ENCODE results near the gene COL11A2. TPM values are rescaled to one million over a fixed set of nuclear protein-coding genes. Genes with fewer than 3 reads are reported as not detected.
A peak's percentile ranks its signal among the peaks of the same experiment; 100 is the strongest.

The COL11A2 gene
- total RNA-seq, 1 experiment from 2014 or later: 2.3 TPM

DNA sequence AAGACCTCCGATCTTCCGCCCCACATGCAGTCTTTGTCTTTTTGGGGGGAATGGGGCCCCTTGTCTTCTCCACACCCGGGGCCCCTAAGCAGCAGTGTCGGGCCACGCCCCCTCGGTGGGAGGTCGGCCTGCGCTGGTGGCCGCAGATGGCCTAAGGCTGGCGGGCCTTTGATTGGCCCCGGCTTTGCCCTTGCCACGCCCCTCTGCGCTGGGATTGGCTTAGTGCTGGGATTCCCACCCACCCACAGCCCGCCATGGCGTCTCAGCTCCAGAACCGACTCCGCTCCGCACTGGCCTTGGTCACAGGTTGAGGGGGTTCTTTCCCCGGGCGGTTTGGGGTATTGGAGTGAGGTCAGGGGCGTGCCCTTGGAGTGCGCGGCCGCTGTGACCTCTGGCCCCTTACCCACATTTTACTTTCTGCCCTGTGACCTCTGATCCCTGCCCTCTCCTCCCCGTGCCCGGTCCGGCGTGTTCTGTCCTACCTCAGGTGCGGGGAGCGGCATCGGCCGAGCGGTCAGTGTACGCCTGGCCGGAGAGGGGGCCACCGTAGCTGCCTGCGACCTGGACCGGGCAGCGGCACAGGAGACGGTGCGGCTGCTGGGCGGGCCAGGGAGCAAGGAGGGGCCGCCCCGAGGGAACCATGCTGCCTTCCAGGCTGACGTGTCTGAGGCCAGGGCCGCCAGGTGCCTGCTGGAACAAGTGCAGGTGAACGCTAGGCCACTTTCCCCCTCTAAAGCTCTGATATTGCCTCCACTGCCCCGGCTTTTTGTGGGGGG lies 12.3 kb upstream of the COL11A2 start, which contains the start of gene HSD17B8:
Gene HSD17B8 (plus strand): TSS at position 241 of the 776 bp plus-strand sequence. CDS start 14 bp downstream, at position 255.
- H2BK20ac ChIP-seq (ENCODE audit: low read depth, low read length, poor library complexity, severe bottlenecking): no peak within 1 kb of the TSS
- no peak within 1 kb of the TSS for H2AK5ac ChIP-seq (ENCODE audit: insufficient read length, low read length)
- H3K27me3 ChIP-seq (ENCODE audit: insufficient read depth, low read length): peaks cover 23% of the 10 kb centered on the region; the same call in 1 of the 2 replicates
- H3K4me3 Mint-ChIP-seq: peak within 1 kb of the TSS; percentile 69 to 95
- no peak within 1 kb of the TSS for H3K23ac ChIP-seq (ENCODE audit: insufficient read length, low read depth, low read length)
- H4K20me1 ChIP-seq (ENCODE audit: control insufficient read depth, insufficient read depth, insufficient read length): no peaks in the 10 kb centered on the region
- peaks cover 11% of the 10 kb centered on the region; the same call in 1 of the 2 replicates for H3K4me1 ChIP-seq (ENCODE audit: insufficient read depth, low read length)
- H3K56ac ChIP-seq (ENCODE audit: insufficient read length, low read depth, low read length): no peak within 1 kb of the TSS
- peaks cover 35% of the 10 kb centered on the region for H3K27me3 Mint-ChIP-seq (ENCODE audit: low read depth)
- peaks cover 43 to 51% of the 10 kb centered on the region in 2 experiments for H3K4me1 Mint-ChIP-seq
- no peak within 1 kb of the TSS for H3T11ph ChIP-seq (ENCODE audit: low read length)
- TF ChIP-seq, protein P1, sequence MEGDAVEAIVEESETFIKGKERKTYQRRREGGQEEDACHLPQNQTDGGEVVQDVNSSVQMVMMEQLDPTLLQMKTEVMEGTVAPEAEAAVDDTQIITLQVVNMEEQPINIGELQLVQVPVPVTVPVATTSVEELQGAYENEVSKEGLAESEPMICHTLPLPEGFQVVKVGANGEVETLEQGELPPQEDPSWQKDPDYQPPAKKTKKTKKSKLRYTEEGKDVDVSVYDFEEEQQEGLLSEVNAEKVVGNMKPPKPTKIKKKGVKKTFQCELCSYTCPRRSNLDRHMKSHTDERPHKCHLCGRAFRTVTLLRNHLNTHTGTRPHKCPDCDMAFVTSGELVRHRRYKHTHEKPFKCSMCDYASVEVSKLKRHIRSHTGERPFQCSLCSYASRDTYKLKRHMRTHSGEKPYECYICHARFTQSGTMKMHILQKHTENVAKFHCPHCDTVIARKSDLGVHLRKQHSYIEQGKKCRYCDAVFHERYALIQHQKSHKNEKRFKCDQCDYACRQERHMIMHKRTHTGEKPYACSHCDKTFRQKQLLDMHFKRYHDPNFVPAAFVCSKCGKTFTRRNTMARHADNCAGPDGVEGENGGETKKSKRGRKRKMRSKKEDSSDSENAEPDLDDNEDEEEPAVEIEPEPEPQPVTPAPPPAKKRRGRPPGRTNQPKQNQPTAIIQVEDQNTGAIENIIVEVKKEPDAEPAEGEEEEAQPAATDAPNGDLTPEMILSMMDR (conservative IDR thresholded peaks at IDR 0.05): no peak
- no peak within 1 kb of the TSS for H3K4ac ChIP-seq (ENCODE audit: low read depth, low read length)
- no peak within 1 kb of the TSS for H2BK120ac ChIP-seq (ENCODE audit: low read depth, low read length, poor library complexity, severe bottlenecking)
- H3K79me2 ChIP-seq (ENCODE audit: insufficient read depth, low read length): peaks cover 4% of the 10 kb centered on the region; the same call in 1 of the 2 replicates
- WGBS (ENCODE audit: extremely low coverage, insufficient read length, low lambda C conversion rate): no CpG with 5 or more reads among the region's 48 CpGs
- no peaks in the 10 kb centered on the region for H3K9me3 ChIP-seq (ENCODE audit: control insufficient read depth, low read depth, low read length)
- DNase-seq: peak; percentile 95
- peaks cover 29 to 39% (median 31%) of the 10 kb centered on the region in 3 experiments for H3K36me3 Mint-ChIP-seq (ENCODE audit: insufficient read depth in 1 of 3, low read depth in 3 of 3)
- H4K91ac ChIP-seq (ENCODE audit: insufficient read length, low read depth, low read length): no peak within 1 kb of the TSS
- H2AFZ ChIP-seq (ENCODE audit: low read length): no peak within 1 kb of the TSS
- peak within 1 kb of the TSS; percentile 77 for H3K4me2 ChIP-seq (ENCODE audit: insufficient read depth, insufficient read length, low read length)
- no peak within 1 kb of the TSS for H3K18ac ChIP-seq (ENCODE audit: insufficient read length, low read depth, low read length)
- H2BK5ac ChIP-seq (ENCODE audit: insufficient read length, low read length): no peak within 1 kb of the TSS
- H3K79me1 ChIP-seq (ENCODE audit: insufficient read depth, low read depth, low read length, poor library complexity, severe bottlenecking): no peaks in the 10 kb centered on the region
- no peak within 1 kb of the TSS for H4K8ac ChIP-seq (replicated peaks; ENCODE audit: insufficient read length, low read depth, low read length)
- H3K14ac ChIP-seq (ENCODE audit: insufficient read depth, low read length): no peak within 1 kb of the TSS
- H4K5ac ChIP-seq (ENCODE audit: insufficient read length, low read depth, low read length): no peak within 1 kb of the TSS
- no peak within 1 kb of the TSS for H3K9ac ChIP-seq (ENCODE audit: extremely low read depth, insufficient read length, low read length)
- H3K23me2 ChIP-seq (ENCODE audit: insufficient read length, low read depth, low read length, poor library complexity, severe bottlenecking): peaks cover 24% of the 10 kb centered on the region
- H3K27ac ChIP-seq (ENCODE audit: insufficient read length, low read depth, low read length): no peak within 1 kb of the TSS
- no peaks in the 10 kb centered on the region; a peak in 1 of 5 replicates for H3K9me3 Mint-ChIP-seq
- no peak within 1 kb of the TSS for H2BK15ac ChIP-seq (ENCODE audit: low read depth, low read length)
- no peak within 1 kb of the TSS for H2BK12ac ChIP-seq (ENCODE audit: insufficient read length, low read depth, low read length)
- peak within 1 kb of the TSS; percentile 39 to 95 (median 85); a peak in 4 of 7 replicates for H3K27ac Mint-ChIP-seq
